DOHH2 (cell line): ENCODE data around the gene ZIK1.
A peak's percentile ranks its signal among the peaks of the same experiment; 100 is the strongest.

Source experiments
- H3F3A ChIP-seq: fragments of 200-600 bp; sonication (generic), shearing (Covaris generic); 2 replicates; pipeline ENCODE4 v1.6.0; 2016; ENCODE audit warnings: antibody characterized with exemption, mild to moderate bottlenecking; ENCODE audit not compliant: control insufficient read depth, insufficient read depth
- H3K27ac ChIP-seq: fragments of 200-600 bp; sonication (generic); 2 replicates; pipeline ENCODE4 v1.5.1; 2014; ENCODE audit warnings: low read depth, mild to moderate bottlenecking, low read length, moderate library complexity
- H3K27me3 ChIP-seq: fragments of 200-600 bp; sonication (generic); 2 replicates; pipeline ENCODE4 v1.6.1; 2014; ENCODE audit warnings: mild to moderate bottlenecking, low read length, mixed read lengths; ENCODE audit not compliant: control insufficient read depth
- H3K36me3 ChIP-seq: fragments of 200-600 bp; sonication (generic); 2 replicates; pipeline ENCODE4 v1.6.1; 2014; ENCODE audit warnings: mild to moderate bottlenecking, low read length, moderate library complexity, mixed read lengths; ENCODE audit not compliant: control insufficient read depth
- H3K4me1 ChIP-seq: fragments of 200-600 bp; sonication (generic); 2 replicates; pipeline ENCODE4 v1.6.1; 2014; ENCODE audit warnings: mild to moderate bottlenecking, low read length, mixed read lengths; ENCODE audit not compliant: control insufficient read depth
- H3K4me2 ChIP-seq: fragments of 200-600 bp; sonication (generic); 2 replicates; pipeline ENCODE4 v1.6.0; 2014; ENCODE audit warnings: mild to moderate bottlenecking, low read length, moderate library complexity
- H3K4me3 ChIP-seq: fragments of 200-600 bp; sonication (generic); 2 replicates; pipeline ENCODE4 v1.5.1; 2014; ENCODE audit warnings: mild to moderate bottlenecking, low read length, mixed read lengths
- H3K79me2 ChIP-seq: fragments of 200-600 bp; sonication (generic); 2 replicates; pipeline ENCODE4 v1.6.1; 2014; ENCODE audit warnings: mild to moderate bottlenecking, low read length, mixed read lengths; ENCODE audit not compliant: control insufficient read depth
- H3K9me2 ChIP-seq: fragments of 200-600 bp; sonication (generic); replicated peaks from 2 replicates; pipeline ENCODE4 v1.6.1; 2014; ENCODE audit warnings: mild to moderate bottlenecking, low read length, mixed read lengths; ENCODE audit not compliant: control insufficient read depth
- H3K9me3 ChIP-seq: fragments of 200-600 bp; sonication (generic); 2 replicates; pipeline ENCODE4 v1.6.1; 2014; ENCODE audit warnings: antibody characterized with exemption, low read length, mixed read lengths; ENCODE audit not compliant: control insufficient read depth, insufficient read depth
- H4K20me1 ChIP-seq: fragments of 200-600 bp; sonication (generic); 2 replicates; pipeline ENCODE4 v1.6.0; 2014; ENCODE audit warnings: low read depth, mild to moderate bottlenecking, antibody characterized with exemption, low read length, moderate library complexity; ENCODE audit not compliant: control insufficient read depth, insufficient read depth
- EZH2phosphoT487 ChIP-seq: fragments of 200-600 bp; sonication (generic); IDR thresholded peaks from 2 replicates; pipeline ENCODE4 v1.6.1; 2017; ENCODE audit warnings: borderline replicate concordance, mild to moderate bottlenecking, antibody characterized with exemption, low read length, moderate library complexity, mixed read lengths
- TF ChIP-seq, protein P1 (sequence below): fragments of 200-600 bp; sonication (generic); IDR thresholded peaks from one replicate; pipeline ENCODE4 v1.5.1; 2014; ENCODE audit warnings: antibody characterized with exemption, mild to moderate bottlenecking, low read depth, low read length; ENCODE audit not compliant: poor library complexity, severe bottlenecking

The ZIK1 gene

DNA sequence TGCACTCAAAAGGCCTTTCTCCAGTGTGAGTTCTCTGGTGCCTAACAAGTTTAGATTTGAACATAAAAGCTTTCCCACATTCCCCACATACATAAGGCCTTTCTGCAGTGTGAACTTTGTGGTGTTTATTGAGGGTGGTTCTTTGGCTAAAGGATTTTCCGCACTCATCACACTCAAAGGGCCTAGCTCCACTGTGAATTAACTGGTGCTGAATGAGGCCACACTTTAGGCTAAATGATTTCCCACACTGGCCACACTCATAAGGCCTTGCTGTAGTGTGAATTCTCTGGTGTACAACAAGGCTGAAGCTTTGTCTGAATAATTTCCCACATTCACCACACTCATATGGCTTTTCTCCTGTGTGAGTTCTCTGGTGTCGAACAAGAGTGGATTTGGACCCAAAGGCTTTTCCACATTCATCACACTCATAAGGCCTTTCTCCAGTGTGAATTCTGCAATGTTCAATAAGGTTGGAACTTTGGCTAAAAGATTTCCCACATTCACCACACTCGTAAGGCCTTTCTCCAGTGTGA lies 11.5 kb upstream of the ZIK1 start:
- Histone ChIP-seq H3F3A (no peaks in the 10 kb centered on the region), H3K4me1 (no peaks in the 10 kb centered on the region), H3K27ac (no peak overlapping the region), H3K4me2 (no peak overlapping the region), H3K9me2 (no peaks in the 10 kb centered on the region), H3K79me2 (no peaks in the 10 kb centered on the region), H3K4me3 (no peak overlapping the region), H3K27me3 (no peaks in the 10 kb centered on the region), H4K20me1 (no peaks in the 10 kb centered on the region), H3K9me3 (peaks cover 73% of the 10 kb centered on the region), H3K36me3 (peaks cover 16% of the 10 kb centered on the region)
- TF ChIP-seq EZH2phosphoT487: no peak
- TF ChIP-seq, protein P1, sequence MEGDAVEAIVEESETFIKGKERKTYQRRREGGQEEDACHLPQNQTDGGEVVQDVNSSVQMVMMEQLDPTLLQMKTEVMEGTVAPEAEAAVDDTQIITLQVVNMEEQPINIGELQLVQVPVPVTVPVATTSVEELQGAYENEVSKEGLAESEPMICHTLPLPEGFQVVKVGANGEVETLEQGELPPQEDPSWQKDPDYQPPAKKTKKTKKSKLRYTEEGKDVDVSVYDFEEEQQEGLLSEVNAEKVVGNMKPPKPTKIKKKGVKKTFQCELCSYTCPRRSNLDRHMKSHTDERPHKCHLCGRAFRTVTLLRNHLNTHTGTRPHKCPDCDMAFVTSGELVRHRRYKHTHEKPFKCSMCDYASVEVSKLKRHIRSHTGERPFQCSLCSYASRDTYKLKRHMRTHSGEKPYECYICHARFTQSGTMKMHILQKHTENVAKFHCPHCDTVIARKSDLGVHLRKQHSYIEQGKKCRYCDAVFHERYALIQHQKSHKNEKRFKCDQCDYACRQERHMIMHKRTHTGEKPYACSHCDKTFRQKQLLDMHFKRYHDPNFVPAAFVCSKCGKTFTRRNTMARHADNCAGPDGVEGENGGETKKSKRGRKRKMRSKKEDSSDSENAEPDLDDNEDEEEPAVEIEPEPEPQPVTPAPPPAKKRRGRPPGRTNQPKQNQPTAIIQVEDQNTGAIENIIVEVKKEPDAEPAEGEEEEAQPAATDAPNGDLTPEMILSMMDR: no peak

DNA sequence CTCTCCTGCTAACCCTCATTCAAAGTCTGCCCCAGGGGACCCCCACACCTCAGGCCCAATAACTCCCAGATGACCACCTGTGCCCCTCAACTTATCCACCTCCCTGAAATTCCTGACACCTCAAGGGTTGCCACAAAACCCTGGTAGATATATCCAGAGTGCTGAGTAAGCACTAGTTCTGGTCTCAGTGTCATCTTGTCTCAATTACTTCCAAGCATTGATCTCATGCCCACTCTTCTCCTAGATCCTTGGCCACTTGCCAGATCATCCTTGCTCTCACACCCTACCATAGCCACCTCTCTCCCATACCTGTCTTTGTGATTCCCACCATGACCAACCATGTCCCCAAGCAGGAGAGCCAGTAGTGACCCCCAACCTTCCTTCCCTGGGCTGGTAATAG lies 7.3 kb upstream of the ZIK1 start:
- H3K27me3 ChIP-seq: no peaks in the 10 kb centered on the region
- peaks cover 74% of the 10 kb centered on the region for H3K9me3 ChIP-seq
- TF ChIP-seq, protein P1: no peak
- TF ChIP-seq EZH2phosphoT487: no peak
- H3F3A ChIP-seq: no peaks in the 10 kb centered on the region
- H3K4me2 ChIP-seq: no peak overlapping the region
- no peaks in the 10 kb centered on the region for H3K9me2 ChIP-seq
- no peaks in the 10 kb centered on the region for H4K20me1 ChIP-seq
- peaks cover 15% of the 10 kb centered on the region for H3K4me1 ChIP-seq
- no peak overlapping the region for H3K4me3 ChIP-seq
- no peaks in the 10 kb centered on the region for H3K79me2 ChIP-seq
- H3K36me3 ChIP-seq: peaks cover 16% of the 10 kb centered on the region
- no peak overlapping the region for H3K27ac ChIP-seq

DNA sequence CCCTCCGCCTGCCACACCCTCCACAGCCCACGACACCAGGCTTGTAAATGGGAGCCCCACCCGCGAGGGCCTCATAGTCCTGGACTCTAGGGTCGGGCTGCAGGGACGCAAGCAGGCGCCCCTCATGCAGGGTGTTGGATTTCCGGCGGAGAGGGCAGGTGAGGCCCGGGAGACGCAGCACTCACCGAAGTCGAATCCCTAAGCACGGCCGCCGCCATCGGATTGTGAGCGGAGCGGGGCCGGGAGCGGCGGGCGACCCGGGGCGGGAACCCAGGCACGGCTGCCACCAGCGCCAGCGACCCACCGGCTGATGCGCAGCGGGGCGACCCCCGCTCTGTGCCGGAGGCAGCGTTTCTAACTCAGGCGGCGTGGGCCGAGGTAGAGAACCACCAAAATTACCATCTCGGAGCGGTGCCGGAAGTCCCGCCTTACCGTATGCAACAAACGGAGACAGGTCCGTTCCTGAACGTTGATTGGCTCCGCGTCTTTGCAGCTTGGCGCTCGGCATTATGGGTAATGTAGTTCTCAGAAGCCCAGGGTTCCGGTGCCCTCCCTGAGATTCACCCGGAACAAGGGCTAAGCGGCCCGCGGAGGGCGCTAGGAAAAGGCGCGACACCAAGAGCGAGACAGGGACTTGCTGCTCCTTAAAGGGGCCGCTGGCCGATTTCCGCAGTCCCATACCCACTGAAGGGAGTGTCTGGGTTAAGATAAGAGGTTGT lies 5.3 kb upstream of the ZIK1 start, which contains the start of gene ZNF416:
TSS of gene ZNF416 (minus strand) at position 425 of the 719 bp plus-strand sequence. CDS start at position 218, 207 bp downstream.
- Histone ChIP-seq H3F3A (no peaks in the 10 kb centered on the region), H3K4me1 (peaks cover 15% of the 10 kb centered on the region), H3K4me3 (peak within 1 kb of the TSS; percentile 93), H3K9me2 (no peaks in the 10 kb centered on the region), H3K79me2 (no peaks in the 10 kb centered on the region), H3K4me2 (peak within 1 kb of the TSS; percentile 86), H3K27me3 (no peaks in the 10 kb centered on the region), H3K36me3 (peaks cover 7% of the 10 kb centered on the region), H3K27ac (no peak within 1 kb of the TSS), H4K20me1 (no peaks in the 10 kb centered on the region), H3K9me3 (peaks cover 71% of the 10 kb centered on the region)
- TF ChIP-seq, protein P1: peak; percentile 39
- TF ChIP-seq EZH2phosphoT487: no peak
